Endometrial microvascular endothelial cells (primary cell): ENCODE measurements around the gene EPB41L4B. TPM values are rescaled to one million over a fixed set of nuclear protein-coding genes. Genes with fewer than 3 reads are reported as not detected.

Experiments
- in situ Hi-C: cut with HindIII; loops from 2 replicates; pipeline ENCODE4 v1.10.0; 2017; ENCODE audit warnings: low sequenced_read_pairs, low pct_unique_long_range_greater_than_20kb; ENCODE audit errors: inconsistent ontology term
- total RNA-seq: library from RNA; depleted of rRNA; stranded (reverse); fragments of >200 nt; gene quantifications from one replicate; pipeline ENCODE4 v1.2.3, GENCODE V29; 2015; ENCODE audit errors: inconsistent ontology term

Gene EPB41L4B
- total RNA-seq, 1 donor from 2014 or later, result 0.19 TPM

DNA sequence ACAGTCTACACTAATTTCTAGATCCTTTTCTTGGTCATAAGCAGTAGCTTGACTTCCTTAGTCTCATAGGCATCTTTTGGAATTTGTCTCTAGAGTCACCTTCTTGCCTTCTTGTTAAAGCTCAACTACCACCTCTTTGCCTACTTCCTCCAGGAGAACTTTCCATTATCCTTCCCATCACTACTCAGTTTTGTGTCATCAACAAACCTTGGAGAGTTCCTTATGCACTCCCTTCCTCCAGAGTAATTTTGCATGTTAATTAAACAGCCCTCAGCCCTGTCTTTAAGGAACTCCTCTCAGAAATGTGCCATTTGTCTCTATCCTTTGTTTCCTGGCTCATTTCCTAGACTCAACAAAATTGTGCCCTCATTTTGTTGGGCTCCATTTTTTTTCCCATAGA lies 4.2 kb upstream of the EPB41L4B start:
- in situ Hi-C loops, result no loop called here

DNA sequence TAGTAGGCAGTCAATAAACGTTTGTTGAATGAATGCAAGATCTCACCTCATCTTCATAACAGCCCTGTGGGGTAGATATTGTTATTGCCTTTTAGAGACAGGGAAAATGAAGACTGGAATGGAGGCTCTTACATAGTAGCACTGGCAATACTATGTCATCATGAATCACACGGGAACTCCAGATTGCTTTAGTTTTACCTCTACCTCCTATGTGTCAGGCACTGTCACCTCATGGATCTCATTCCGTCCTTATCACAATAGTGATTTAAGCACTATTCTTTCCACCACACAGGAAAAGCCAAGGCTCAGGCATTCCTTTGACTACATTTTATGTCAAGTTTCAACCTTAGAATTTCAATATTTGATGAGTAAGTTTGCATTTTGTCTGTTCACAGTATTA lies 2.9 kb upstream of the EPB41L4B start:
- in situ Hi-C loops, result no loop called here

DNA sequence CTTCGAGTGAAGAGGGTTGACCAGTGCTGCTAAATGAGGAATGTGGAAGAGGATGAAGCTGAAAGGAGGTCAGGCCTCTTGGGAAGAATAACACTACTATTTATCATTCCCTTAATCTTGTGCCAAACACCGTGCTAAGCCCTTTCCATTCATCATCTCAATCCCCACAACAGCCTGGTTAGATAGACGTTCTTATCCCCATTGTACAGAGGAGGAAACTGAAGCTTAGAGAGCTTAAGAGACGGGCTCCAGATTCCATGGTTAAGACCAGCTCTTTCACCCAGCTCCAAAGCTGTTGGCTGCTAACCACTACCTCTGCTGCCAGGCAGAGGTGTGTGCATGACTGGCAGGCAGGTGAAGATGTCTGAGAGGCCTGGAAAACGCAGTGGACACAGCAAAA lies 868 bp upstream of the EPB41L4B start:
- in situ Hi-C loops, result no loop called here

DNA sequence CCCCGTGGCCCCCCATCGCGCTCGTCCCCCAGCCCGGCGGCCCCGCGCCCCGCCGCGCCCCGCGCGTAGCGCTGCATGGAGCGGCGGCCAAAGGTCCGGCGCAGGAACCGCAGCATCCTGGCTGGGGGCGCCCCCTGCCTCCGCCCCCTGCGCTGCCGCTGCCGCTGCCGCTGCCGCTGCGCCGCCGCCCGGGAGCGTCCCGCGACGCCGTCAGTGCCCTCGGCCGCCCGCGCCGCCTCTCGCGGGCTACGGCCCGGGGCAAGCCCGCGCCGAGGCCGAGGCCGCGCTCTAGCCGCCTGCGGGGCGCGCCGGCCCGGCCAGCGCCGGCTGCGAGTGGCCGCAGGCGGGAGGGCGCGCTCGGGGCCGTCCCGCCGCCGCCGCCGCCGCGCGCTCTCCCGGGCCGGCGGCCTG lies 523 bp downstream of the EPB41L4B start:
- in situ Hi-C loops, result no loop called here

DNA sequence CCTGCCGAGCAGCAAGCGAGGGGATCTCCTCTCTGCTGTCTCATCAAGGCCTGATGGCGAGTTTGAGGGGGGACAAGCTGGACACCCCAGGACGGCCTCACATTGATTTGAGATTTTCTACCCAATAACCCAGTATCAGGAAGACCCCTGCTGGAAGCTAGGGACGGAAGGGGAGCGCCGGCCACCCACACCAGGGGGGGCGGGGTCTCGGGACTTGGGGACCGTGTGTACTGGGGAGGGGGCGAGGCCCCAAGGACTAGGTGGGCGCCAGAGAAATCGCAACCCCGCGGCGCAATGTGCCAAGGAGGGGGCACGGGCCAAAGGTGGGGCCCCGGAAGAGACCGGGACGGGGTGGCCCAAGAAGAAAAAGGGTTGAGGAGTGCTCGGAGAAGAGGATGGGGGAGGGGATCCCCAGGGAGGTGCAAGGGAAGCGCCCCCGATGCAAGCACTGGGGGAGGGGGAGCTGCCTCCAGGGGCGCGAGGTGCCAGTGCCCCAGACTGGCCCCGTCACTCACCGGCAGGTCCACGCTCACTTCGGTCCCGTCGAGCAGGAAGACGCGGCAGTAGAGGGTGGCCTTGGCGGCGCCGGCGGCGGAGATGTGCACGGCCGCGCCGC lies 1.1 kb downstream of the EPB41L4B start:
- in situ Hi-C loops, result no loop called here

DNA sequence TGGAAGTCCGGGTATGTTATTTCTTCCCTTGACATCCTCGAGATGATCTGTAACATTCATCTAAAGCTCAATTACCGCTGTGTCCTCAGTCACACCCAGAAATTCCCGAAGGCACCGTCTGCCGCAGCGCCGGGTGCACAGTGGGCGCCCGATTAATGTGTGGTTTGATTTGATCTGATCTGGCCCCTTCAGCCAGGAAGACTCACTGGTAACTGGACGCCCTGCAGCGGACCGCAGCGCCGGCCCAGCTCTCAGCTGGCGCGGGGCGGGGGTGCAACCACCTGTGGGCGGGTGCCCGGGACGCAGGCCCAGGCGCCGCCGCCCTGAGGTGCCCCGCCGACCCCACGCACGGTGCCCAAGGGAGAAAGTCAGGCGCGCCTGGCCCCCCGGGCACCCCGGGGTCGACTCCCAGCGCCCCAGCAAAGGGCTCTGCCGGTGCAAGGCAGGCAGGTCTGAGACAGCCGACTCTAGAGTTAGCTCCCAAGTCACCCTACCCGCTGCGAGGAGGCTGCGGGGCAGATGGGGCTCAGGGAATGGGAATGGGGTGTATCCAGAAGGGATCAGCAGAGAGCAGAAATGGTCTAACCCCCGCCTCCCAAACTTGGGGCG lies 1.7 kb downstream of the EPB41L4B start:
- in situ Hi-C loops, result no loop called here

DNA sequence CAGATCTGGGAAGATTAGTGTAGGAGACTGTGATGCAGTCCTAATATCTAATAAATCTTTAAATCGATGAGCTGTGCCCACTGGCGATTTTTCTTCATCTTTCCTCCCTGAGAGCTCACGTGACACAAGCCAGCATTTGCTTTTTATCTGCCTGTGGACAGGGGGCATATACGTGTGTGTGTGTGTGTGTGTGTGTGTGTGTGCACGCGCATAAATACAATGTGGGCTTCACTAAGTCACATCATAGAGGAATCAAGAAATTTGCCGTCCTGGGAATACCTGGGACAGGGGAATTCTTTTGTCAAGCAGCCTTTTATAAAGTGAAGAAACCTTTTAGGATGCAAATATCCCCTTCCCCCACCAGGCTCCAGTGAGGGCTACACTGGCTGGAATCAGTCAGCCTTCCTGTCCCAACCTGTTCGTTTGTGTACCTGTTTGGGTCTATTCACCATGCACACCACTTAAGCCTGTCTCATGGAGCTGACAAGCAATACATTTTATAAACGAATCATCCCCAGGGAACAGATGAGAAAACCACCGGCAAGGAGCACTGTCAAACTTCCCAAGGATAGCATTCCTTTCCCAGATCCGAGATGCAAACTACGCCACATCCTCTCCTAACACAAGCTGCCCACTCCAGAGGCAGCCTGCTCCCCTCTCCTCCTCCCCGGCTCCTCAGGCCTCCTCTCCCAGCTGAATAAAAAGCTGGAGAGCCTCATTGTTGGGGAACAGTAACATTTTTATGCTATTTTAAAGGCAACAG lies 2.7 kb downstream of the EPB41L4B start:
- in situ Hi-C loops, result no loop called here

DNA sequence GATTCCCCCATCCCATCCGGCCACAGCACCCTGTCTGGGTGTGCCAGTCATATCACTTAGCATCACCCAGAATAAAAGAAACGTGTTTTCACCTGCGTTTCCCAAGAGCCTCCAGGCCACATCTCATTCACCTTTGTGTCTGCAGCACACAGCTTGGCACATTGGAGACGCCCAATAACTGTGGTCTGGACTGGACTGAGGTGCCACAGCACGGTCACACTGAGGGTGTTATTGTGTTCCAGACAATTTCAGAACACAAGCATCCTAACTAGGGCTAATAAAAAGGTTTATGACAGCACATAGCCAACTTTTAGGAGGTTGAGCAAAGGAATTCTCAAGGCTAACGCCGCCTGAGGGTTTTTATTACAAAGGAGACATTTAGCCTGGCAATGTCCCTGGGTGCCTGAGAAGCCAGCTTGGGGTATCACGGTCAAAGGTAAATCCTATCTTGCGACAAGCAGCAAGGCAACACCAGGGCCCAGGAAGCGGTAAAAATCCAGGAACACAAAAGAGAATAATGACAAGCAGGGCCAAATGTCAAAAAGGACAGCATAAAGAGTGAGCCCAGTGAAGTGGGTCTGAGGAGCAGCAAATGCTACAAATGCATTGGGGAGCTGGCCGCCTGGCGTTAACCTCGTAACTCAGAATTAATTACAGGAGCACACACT lies 3.4 kb downstream of the EPB41L4B start:
- in situ Hi-C loops, result no loop called here

DNA sequence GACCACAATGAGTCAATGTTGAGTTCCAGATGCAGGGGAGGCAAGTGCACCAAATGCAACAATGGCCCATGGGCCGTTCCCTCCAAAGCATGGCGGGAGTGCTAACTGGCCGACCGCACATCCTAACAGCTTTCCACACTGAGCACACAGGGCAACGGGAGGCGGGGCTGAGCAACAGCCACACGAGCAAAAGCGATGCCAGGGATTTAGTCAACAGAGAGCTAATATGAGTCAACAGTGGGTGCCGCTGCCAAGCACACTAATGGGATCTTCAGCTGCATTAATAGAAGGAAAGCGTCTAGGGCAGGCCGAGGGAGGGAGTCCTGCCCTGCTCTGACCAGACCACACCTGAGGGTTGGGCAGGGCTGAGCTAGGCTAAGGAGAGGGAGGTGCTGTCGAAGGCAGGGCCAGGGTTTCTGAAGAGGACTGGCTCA lies 4.6 kb downstream of the EPB41L4B start:
- in situ Hi-C loops, result no loop called here

DNA sequence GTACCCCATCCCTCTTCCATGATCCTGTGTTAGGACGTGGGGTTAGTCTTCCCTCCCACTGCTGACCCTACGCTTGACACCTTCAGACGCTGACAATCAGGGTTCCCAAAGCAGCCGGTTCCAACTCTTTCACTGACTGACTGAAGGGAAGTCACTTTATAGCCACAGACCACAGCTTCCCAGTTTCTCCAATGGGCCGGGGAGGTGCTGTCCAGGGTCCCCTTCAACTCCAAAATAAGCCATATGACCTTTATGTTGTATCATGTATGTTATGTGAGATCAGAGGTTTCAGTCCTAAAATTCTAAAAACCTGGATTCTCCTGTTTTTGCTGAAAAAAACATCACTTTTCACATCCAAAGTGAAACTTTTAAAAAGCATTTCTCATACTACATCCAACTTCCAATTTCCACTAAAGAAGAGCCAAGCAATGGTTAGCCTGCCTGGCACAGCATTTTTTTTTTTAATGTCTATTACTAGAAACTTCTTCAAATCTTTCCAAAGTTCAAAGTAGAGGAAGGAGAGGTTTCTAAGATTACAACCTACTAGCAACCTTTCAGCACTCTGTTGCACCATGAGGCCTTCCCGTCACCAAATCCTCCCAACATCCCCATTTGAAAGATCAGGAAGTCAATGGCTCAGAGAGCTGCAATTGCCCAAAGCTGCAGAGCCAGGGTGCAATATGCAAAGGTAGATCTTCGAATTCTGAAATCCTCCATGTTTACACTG lies 5.2 kb downstream of the EPB41L4B start:
- in situ Hi-C loops, result no loop called here

DNA sequence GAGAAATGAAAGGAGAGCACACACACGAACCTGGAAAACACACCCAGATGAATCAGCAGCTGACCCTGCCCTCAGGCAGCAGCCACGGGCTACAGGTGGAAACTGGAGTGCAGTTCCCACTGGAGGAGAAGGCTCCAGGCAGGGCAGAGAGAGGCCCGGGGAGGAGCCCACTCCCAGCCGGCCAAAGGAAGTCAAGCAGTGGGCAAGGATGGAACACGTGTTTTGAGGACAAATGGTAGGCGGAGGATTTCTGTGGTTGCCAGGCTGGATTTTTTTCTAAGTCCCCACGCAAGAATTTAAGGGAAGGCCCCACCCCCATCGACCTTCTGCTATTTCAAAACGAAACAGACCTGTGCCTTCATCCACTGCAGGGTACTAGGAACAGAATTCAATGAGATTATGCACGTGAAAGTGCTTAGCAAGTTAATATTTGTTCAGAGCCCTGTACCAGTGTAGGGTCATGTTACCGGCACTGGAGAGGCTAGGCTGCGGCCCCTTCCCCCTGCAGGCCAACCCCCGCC lies 6.8 kb downstream of the EPB41L4B start:
- in situ Hi-C loops, result no loop called here

DNA sequence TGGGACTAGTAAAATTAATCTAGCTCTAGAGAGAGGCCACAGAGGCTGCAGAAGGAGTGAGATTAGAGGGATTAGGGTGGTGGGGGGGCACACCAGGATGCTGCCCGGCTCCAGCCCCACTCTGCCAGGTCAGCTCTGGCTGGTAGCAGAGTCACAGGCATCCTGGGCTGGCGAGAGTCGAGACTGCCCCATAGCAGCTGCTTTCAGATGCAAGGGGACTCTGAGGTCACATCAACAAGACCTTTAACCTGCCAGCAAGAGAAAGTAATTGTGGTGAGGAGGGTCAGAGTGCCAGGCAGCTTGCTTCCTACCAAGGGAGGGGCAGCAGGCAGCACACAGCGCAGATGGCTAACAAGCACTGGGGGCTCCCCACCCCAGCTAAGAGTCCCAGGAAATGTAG lies 7.5 kb downstream of the EPB41L4B start:
- in situ Hi-C loops, result no loop called here

DNA sequence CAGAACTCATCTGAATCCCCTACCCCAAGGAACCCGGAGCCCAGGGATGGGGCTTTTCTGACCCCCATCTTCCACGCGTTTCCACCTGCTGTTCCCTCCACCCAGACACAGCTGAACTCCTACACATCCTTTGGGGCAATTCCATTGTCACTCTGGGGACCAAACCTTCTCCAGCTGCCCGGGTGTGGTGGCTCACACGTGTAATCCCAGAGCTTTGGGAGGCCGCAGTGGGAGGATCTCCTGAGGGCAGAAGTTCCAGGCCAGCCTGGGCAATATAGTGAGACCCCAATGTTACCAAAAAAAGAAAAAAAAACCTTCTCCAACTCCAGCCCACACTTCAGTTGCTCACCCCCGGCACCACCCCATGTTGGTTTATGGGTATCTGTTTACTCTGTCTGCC lies 8.1 kb downstream of the EPB41L4B start:
- in situ Hi-C loops, result no loop called here

DNA sequence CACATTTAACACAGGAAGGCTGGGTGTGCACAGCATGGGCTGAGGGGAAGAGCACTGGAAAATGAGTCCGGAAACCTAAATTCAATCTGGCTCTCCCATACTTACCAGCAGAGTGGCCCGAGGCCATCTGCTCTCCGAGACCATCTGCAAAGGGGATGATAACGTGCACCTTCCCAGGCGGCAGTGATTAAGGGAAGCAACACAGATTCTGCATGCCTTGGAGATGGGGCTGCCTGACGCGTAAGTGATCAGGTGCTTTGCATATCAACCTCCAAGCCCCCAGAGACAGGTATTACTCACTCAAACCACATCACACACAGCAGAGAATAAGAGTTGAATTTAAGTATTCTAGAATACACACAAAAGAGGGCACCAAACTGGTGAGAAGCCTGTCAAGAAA lies 9.1 kb downstream of the EPB41L4B start:
- in situ Hi-C loops, result no loop called here

DNA sequence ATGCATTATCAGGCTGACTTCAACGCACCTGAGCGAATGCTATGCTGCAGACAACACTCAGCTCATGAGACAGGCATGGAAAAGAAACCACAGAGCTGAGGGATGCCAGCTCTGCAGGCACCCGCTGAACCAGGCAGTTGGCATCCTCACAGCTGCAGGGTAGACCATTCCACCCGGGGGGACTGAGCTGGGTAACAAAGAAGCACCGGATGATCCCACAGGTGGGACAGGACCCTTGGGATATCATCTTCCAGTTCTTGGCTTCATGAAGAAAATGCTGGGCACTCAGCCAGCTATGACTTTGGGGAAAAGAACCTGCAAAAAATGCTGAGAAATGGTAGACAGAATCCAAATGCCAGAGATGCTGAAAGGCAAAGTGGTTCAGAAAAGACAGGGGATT lies 9.6 kb downstream of the EPB41L4B start:
- in situ Hi-C loops, result no loop called here

DNA sequence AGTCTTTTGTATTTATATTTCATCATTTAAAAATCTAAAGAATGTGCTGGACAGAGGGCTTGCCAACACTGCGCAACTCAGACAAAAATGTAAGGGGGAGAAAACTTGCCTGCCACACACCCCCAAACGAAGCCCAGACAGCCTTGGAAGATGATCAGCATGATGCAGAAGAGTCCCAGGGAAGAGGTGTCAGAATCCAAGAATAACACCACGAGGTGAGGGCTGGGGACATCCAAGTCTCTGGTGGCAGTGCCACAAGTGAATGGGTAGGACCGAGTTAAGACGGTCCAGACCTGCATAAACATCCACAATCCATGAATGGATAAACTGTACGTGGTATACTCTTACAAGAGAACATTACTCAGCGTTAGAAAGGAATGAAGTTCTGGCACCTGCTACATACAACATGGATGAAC lies 10.4 kb downstream of the EPB41L4B start:
- in situ Hi-C loops, result no loop called here

DNA sequence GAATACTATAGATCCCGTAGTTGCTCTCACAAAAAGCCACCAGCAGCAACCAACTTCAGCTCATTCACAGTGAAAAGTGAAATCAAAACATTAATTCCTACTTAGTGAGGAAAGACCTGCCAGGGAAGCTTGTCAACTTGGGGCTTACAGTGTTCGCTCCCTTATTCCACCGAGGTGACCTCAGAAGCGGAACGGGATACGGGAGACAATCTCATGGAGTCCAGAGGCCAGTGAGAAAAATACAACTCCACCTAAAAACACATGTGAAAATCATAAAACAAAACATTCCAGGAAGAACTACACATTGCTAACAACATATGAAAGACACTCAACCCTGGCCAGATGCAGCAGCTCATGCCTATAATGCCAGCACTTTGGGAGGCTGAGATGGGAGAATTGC lies 11.6 kb downstream of the EPB41L4B start:
- in situ Hi-C loops, result no loop called here

DNA sequence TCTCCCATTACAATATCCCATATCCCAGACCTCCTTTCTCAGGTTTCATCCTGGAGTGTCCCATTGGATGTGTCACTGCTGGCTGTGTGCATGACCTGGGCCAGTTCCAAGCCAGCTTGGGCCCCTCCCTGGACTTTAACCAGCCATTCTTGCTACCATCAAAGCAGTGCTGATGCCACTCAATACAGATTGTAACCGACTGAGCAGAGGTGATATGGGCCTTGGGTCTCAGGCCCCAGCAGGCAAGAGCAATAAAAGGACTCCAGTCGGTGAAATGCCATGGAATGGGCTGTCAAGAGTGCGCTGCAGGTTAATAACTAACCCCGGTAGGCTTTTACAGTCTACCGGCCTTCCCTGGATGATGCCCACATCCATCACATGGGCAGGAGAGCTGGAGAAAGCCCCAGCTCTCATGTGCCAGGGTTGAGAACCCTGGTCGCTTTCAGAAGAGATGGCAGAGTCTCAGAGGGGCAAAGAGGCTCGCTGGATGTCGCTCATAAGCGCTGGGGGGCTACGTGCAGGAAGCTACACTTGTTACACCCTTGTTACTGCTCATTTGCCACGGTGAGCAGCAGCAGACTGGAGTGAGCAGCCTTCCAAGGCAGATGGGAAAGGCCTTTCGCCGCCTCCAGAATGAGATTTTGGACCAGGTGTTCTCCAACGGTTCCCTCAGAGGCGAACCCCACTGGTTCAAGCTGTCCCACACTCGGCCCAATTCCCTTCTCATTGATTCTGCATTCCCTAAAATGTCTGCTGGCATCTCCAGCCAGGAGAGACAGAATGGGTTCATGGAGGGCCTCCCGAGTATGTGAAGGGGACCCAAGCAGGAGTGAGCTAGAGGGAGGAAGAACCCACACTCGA lies 13.2 kb downstream of the EPB41L4B start:
- in situ Hi-C loops, result no loop called here
